Measurements from ENCODE around the gene TAS2R42.

- TF ChIP-seq CTCF (IDR thresholded peaks at IDR 0.05; ENCODE audit: insufficient read depth, low read length) (no peak), POLR2AphosphoS5 (IDR thresholded peaks at IDR 0.05; ENCODE audit: low read depth) (no peak), GABPA (IDR thresholded peaks at IDR 0.05; ENCODE audit: low read depth) (no peak), SPI1 (IDR thresholded peaks at IDR 0.05; ENCODE audit: borderline replicate concordance, low read depth) (no peak)
Measured at GRCh38 chr12:11158885-11159444, 27.8 kb downstream of the TAS2R42 start.
